Activated CD8-positive, alpha-beta memory T cell treated with anti-CD3 and anti-CD28 coated beads, Interleukin-2, amount 10 ng/mL, durations not matched to agents 7 days and 5 days (primary cell): Measurements from ENCODE around the gene RTF1. TPM values are rescaled to one million over a fixed set of nuclear protein-coding genes. Genes with fewer than 3 reads are reported as not detected.

Source experiments
- ATAC-seq: fragments of 150-1000 bp; cut with Tn5 transposase; one replicate; pipeline ENCODE4 v1.10.0; 2021; ENCODE audit warnings: moderate library complexity
- CTCF ChIA-PET: fragments of 350-600 bp; sonication (Branson Sonifier 250); formaldehyde crosslinking; loops from one replicate; lab custom pipeline; 2021; ENCODE audit warnings: antibody characterized with exemption; lab: Charles Lee
- DNase-seq: peaks from one replicate; pipeline ENCODE4 v3.0.0-alpha.2; 2020
- H3K27ac Mint-ChIP-seq: one replicate; pipeline ENCODE4 v1.8.0; 2021; ENCODE audit warnings: mild to moderate bottlenecking, mixed read lengths
- H3K27me3 Mint-ChIP-seq: one replicate; pipeline ENCODE4 v1.8.0; 2021; ENCODE audit warnings: mixed read lengths
- H3K36me3 Mint-ChIP-seq: one replicate; pipeline ENCODE4 v1.8.0; 2021; ENCODE audit warnings: mild to moderate bottlenecking, mixed read lengths
- H3K4me1 Mint-ChIP-seq: one replicate; pipeline ENCODE4 v1.8.0; 2021; ENCODE audit warnings: mixed read lengths
- H3K4me3 Mint-ChIP-seq: one replicate; pipeline ENCODE4 v1.8.0; 2021; ENCODE audit warnings: mild to moderate bottlenecking, moderate library complexity, mixed read lengths
- H3K9me3 Mint-ChIP-seq: one replicate; pipeline ENCODE4 v1.8.0; 2022; ENCODE audit warnings: low read depth, mixed read lengths
- total RNA-seq, 2 experiments: library from RNA; stranded (reverse); gene quantifications; one replicate each; pipeline ENCODE4 v1.2.3, GENCODE V29; 2021

RTF1 gene
- total RNA-seq, 2 experiments from 2014 or later, result 36.3 to 43.4 TPM

- ATAC-seq, result no peak
Observed at GRCh38 chr15:41506796-41507341, 90.0 kb downstream of the RTF1 start.

GRCh38 chr15:41507820-41508290, 91.0 kb downstream of the RTF1 start:
- DNase-seq, result no peak
- Mint-ChIP-seq H3K9me3 (no peaks in the 10 kb centered on the region), H3K4me1 (peaks cover 12% of the 10 kb centered on the region), H3K27ac (no peak overlapping the region), H3K4me3 (no peak overlapping the region), H3K36me3 (no peaks in the 10 kb centered on the region), H3K27me3 (peaks cover 62% of the 10 kb centered on the region)
- CTCF ChIA-PET, result interaction anchor here (0.6 to 1.8 kb wide), 3 partner anchors 9 to 646 kb away, joined by 3 to 6 read pairs (median 4); no protein-coding TSS in a partner anchor
- no peak for ATAC-seq

More at GRCh38 chr15:41506796-41507341, 90.0 kb downstream of the RTF1 start:
- Mint-ChIP-seq H3K36me3 (no peaks in the 10 kb centered on the region), H3K4me3 (no peak overlapping the region), H3K4me1 (peaks cover 11% of the 10 kb centered on the region), H3K27me3 (peaks cover 62% of the 10 kb centered on the region), H3K9me3 (no peaks in the 10 kb centered on the region), H3K27ac (no peak overlapping the region)
- CTCF ChIA-PET, result interaction anchor here (1.1 to 1.8 kb wide), 4 partner anchors 10 to 41 kb away, joined by 3 to 6 read pairs (median 4); no protein-coding TSS in a partner anchor
- no peak for DNase-seq

GRCh38 chr15:41510728-41511127, 93.8 kb downstream of the RTF1 start:
- Mint-ChIP-seq H3K9me3 (no peaks in the 10 kb centered on the region), H3K4me1 (peaks cover 29% of the 10 kb centered on the region), H3K4me3 (no peak overlapping the region), H3K36me3 (peaks cover 4% of the 10 kb centered on the region), H3K27ac (no peak overlapping the region), H3K27me3 (peaks cover 49% of the 10 kb centered on the region)
- ATAC-seq, result no peak
- DNase-seq, result no peak
- CTCF ChIA-PET, result no interaction called here

GRCh38 chr15:41511331-41511898, 94.5 kb downstream of the RTF1 start:
- ATAC-seq (no peak), DNase-seq (no peak)
- peaks cover 29% of the 10 kb centered on the region for H3K4me1 Mint-ChIP-seq
- no peak overlapping the region for H3K27ac Mint-ChIP-seq
- no peak overlapping the region for H3K4me3 Mint-ChIP-seq
- CTCF ChIA-PET, result no interaction called here
- H3K9me3 Mint-ChIP-seq, result no peaks in the 10 kb centered on the region
- H3K36me3 Mint-ChIP-seq, result peaks cover 4% of the 10 kb centered on the region
- peaks cover 48% of the 10 kb centered on the region for H3K27me3 Mint-ChIP-seq

- H3K27ac Mint-ChIP-seq, result no peak overlapping the region
- peaks cover 48% of the 10 kb centered on the region for H3K27me3 Mint-ChIP-seq
- peak overlapping the region; percentile 30 for H3K4me3 Mint-ChIP-seq
- ATAC-seq, result peak; percentile 37
- CTCF ChIA-PET, result interaction anchor here (2.1 kb wide), 1 partner anchor 46 kb away, joined by 8 read pairs; no protein-coding TSS in a partner anchor
- no peaks in the 10 kb centered on the region for H3K9me3 Mint-ChIP-seq
- peaks cover 4% of the 10 kb centered on the region for H3K36me3 Mint-ChIP-seq
- no peak for DNase-seq
- H3K4me1 Mint-ChIP-seq, result peaks cover 29% of the 10 kb centered on the region
Observed at GRCh38 chr15:41511899-41512369, 95.0 kb downstream of the RTF1 start.

GRCh38 chr15:41512512-41512939, 95.6 kb downstream of the RTF1 start:
- H3K4me3 Mint-ChIP-seq, result peak overlapping the region; percentile 30
- ATAC-seq, result no peak
- H3K27me3 Mint-ChIP-seq, result peaks cover 48% of the 10 kb centered on the region
- DNase-seq, result no peak
- H3K4me1 Mint-ChIP-seq, result peaks cover 29% of the 10 kb centered on the region
- CTCF ChIA-PET, result interaction anchor here (0.9 to 2.1 kb wide), 2 partner anchors 45 to 46 kb away, joined by 3 to 8 read pairs; no protein-coding TSS in a partner anchor
- no peak overlapping the region for H3K27ac Mint-ChIP-seq
- H3K9me3 Mint-ChIP-seq, result no peaks in the 10 kb centered on the region
- H3K36me3 Mint-ChIP-seq, result peaks cover 4% of the 10 kb centered on the region

GRCh38 chr15:41512940-41513505, 96.1 kb downstream of the RTF1 start:
- no peaks in the 10 kb centered on the region for H3K9me3 Mint-ChIP-seq
- CTCF ChIA-PET, result interaction anchor here (0.5 to 2.1 kb wide), 3 partner anchors 34 to 47 kb away, joined by 3 to 8 read pairs (median 3); no protein-coding TSS in a partner anchor
- peaks cover 6% of the 10 kb centered on the region for H3K36me3 Mint-ChIP-seq
- no peak overlapping the region for H3K27ac Mint-ChIP-seq
- no peak for DNase-seq
- H3K4me3 Mint-ChIP-seq, result peak overlapping the region; percentile 39
- peak; percentile 34 for ATAC-seq
- H3K27me3 Mint-ChIP-seq, result peaks cover 44% of the 10 kb centered on the region
- peaks cover 29% of the 10 kb centered on the region for H3K4me1 Mint-ChIP-seq

GRCh38 chr15:41513506-41514227, 96.8 kb downstream of the RTF1 start, which contains the start of gene LTK:
Gene LTK (minus strand): TSS chr15:41513827. CDS start chr15:41513709, 118 bp downstream.
- Mint-ChIP-seq H3K4me3 (peak within 1 kb of the TSS; percentile 39), H3K9me3 (no peaks in the 10 kb centered on the region), H3K27ac (no peak within 1 kb of the TSS), H3K4me1 (peaks cover 29% of the 10 kb centered on the region), H3K27me3 (peaks cover 41% of the 10 kb centered on the region), H3K36me3 (peaks cover 7% of the 10 kb centered on the region)
- CTCF ChIA-PET, result interaction anchor here (0.5 to 2.1 kb wide), 3 partner anchors 35 to 47 kb away, joined by 3 to 8 read pairs (median 3); no protein-coding TSS in a partner anchor
- no peak for DNase-seq
- peak; percentile 37 for ATAC-seq

- H3K27me3 Mint-ChIP-seq, result peaks cover 12% of the 10 kb centered on the region
- H3K27ac Mint-ChIP-seq, result no peak overlapping the region
- CTCF ChIA-PET, result no interaction called here
- ATAC-seq (no peak), DNase-seq (no peak)
- H3K4me1 Mint-ChIP-seq, result peaks cover 19% of the 10 kb centered on the region
- peaks cover 7% of the 10 kb centered on the region for H3K36me3 Mint-ChIP-seq
- H3K4me3 Mint-ChIP-seq, result no peak overlapping the region
- no peaks in the 10 kb centered on the region for H3K9me3 Mint-ChIP-seq
Observed at GRCh38 chr15:41517895-41518449, 101.1 kb downstream of the RTF1 start.

- CTCF ChIA-PET, result no interaction called here
- Mint-ChIP-seq H3K4me1 (no peaks in the 10 kb centered on the region), H3K9me3 (no peaks in the 10 kb centered on the region)
Observed at GRCh38 chr15:41520636-41521035, 103.7 kb downstream of the RTF1 start.

GRCh38 chr15:41521614-41522013, 104.7 kb downstream of the RTF1 start:
- Mint-ChIP-seq H3K36me3 (peaks cover 5% of the 10 kb centered on the region), H3K27me3 (no peaks in the 10 kb centered on the region), H3K4me3 (no peak overlapping the region), H3K27ac (no peak overlapping the region), H3K4me1 (no peaks in the 10 kb centered on the region), H3K9me3 (no peaks in the 10 kb centered on the region)
- ATAC-seq (no peak), DNase-seq (no peak)
- CTCF ChIA-PET, result no interaction called here

More at GRCh38 chr15:41520636-41521035, 103.7 kb downstream of the RTF1 start:
- no peak overlapping the region for H3K4me3 Mint-ChIP-seq
- no peaks in the 10 kb centered on the region for H3K27me3 Mint-ChIP-seq
- no peak for DNase-seq
- no peak for ATAC-seq
- H3K27ac Mint-ChIP-seq, result no peak overlapping the region
- peaks cover 3% of the 10 kb centered on the region for H3K36me3 Mint-ChIP-seq

GRCh38 chr15:41523097-41523496, 106.2 kb downstream of the RTF1 start:
- ATAC-seq (no peak), DNase-seq (no peak)
- H3K27me3 Mint-ChIP-seq, result no peaks in the 10 kb centered on the region
- CTCF ChIA-PET, result no interaction called here
- no peaks in the 10 kb centered on the region for H3K9me3 Mint-ChIP-seq
- H3K27ac Mint-ChIP-seq, result no peak overlapping the region
- no peak overlapping the region for H3K4me3 Mint-ChIP-seq
- H3K36me3 Mint-ChIP-seq, result peaks cover 4% of the 10 kb centered on the region
- no peaks in the 10 kb centered on the region for H3K4me1 Mint-ChIP-seq
